GM23338 (cell line): ENCODE data around the gene PDE1A. TPM values are rescaled to one million over a fixed set of nuclear protein-coding genes. Genes with fewer than 3 reads are reported as not detected.

Experiments
- ATAC-seq: fragments of 200-7000 bp; cut with Tn5 transposase; 3 replicates; pipeline ENCODE4 v1.9.1; 2020
- DNase-seq: peaks from one replicate; pipeline ENCODE4 v3.0.0-alpha.2; 2015; ENCODE audit warnings: low spot score
- H2AFZ ChIP-seq: fragments of 200-600 bp; sonication (generic); 2 replicates; pipeline ENCODE4 v1.8.0; 2016; ENCODE audit warnings: antibody characterized with exemption, mild to moderate bottlenecking, moderate library complexity
- H3F3A ChIP-seq: fragments of 200-600 bp; sonication (generic); replicated peaks from 2 replicates; pipeline ENCODE4 v1.8.0; 2017; ENCODE audit warnings: antibody characterized with exemption, mixed run types, low read depth
- H3K27ac ChIP-seq: fragments of 200-600 bp; sonication (generic); 2 replicates; pipeline ENCODE4 v1.6.1; 2016; ENCODE audit warnings: low read depth
- H3K27me3 ChIP-seq: fragments of 200-600 bp; sonication (generic); 2 replicates; pipeline ENCODE4 v1.8.0; 2016; ENCODE audit warnings: mild to moderate bottlenecking, mixed run types, moderate library complexity; ENCODE audit not compliant: insufficient read depth
- H3K36me3 ChIP-seq: fragments of 200-600 bp; sonication (generic); 2 replicates; pipeline ENCODE4 v1.8.0; 2016; ENCODE audit warnings: mild to moderate bottlenecking; ENCODE audit not compliant: insufficient read depth
- H3K4me1 ChIP-seq: fragments of 200-600 bp; sonication (generic); 2 replicates; pipeline ENCODE4 v1.8.0; 2016; ENCODE audit warnings: mild to moderate bottlenecking, moderate library complexity; ENCODE audit not compliant: insufficient read depth
- H3K4me2 ChIP-seq: fragments of 200-600 bp; sonication (generic); 2 replicates; pipeline ENCODE4 v1.7.1; 2017; ENCODE audit warnings: mixed run types
- H3K4me3 ChIP-seq: fragments of 200-600 bp; sonication (generic); 2 replicates; pipeline ENCODE4 v1.6.1; 2016; ENCODE audit warnings: mixed run types
- H3K79me2 ChIP-seq: fragments of 200-600 bp; sonication (generic); replicated peaks from 2 replicates; pipeline ENCODE4 v1.8.0; 2017; ENCODE audit warnings: mild to moderate bottlenecking; ENCODE audit not compliant: insufficient read depth
- H3K9me2 ChIP-seq: fragments of 200-600 bp; sonication (generic); 2 replicates; pipeline ENCODE4 v1.8.0; 2017; ENCODE audit not compliant: insufficient read depth
- H4K20me1 ChIP-seq: fragments of 200-600 bp; sonication (generic); replicated peaks from 2 replicates; pipeline ENCODE4 v1.8.0; 2017; ENCODE audit warnings: mild to moderate bottlenecking; ENCODE audit not compliant: insufficient read depth
- H3K27ac Mint-ChIP-seq: 2 replicates; pipeline ENCODE4 v1.8.0; 2020; ENCODE audit warnings: inconsistent platforms, mild to moderate bottlenecking, moderate library complexity, mixed read lengths
- H3K27me3 Mint-ChIP-seq: 3 replicates; pipeline ENCODE4 v1.8.0; 2022; ENCODE audit warnings: low read depth, mild to moderate bottlenecking, moderate library complexity, mixed read lengths, inconsistent platforms; ENCODE audit not compliant: insufficient read depth, poor library complexity
- H3K36me3 Mint-ChIP-seq: 3 replicates; pipeline ENCODE4 v1.8.0; 2021; ENCODE audit warnings: low read depth, mild to moderate bottlenecking, inconsistent platforms, moderate library complexity, mixed read lengths
- H3K4me1 Mint-ChIP-seq: 3 replicates; pipeline ENCODE4 v1.8.0; 2020; ENCODE audit warnings: mild to moderate bottlenecking, inconsistent platforms, mixed read lengths
- H3K4me3 Mint-ChIP-seq: 3 replicates; pipeline ENCODE4 v1.8.0; 2021; ENCODE audit warnings: moderate library complexity, mild to moderate bottlenecking, inconsistent platforms, mixed read lengths
- H3K9me3 Mint-ChIP-seq: 3 replicates; pipeline ENCODE4 v1.8.0; 2020; ENCODE audit warnings: moderate library complexity, mild to moderate bottlenecking, inconsistent platforms, mixed read lengths
- CREB1 ChIP-seq: fragments of 250-450 bp; sonication (Bioruptor Pico); IDR thresholded peaks from 2 replicates; pipeline ENCODE4 v1.5.0; 2020; ENCODE audit warnings: low read depth, mild to moderate bottlenecking, moderate library complexity
- ETS1 ChIP-seq: IDR thresholded peaks from 2 replicates; pipeline ENCODE4 v1.6.1; 2016; ENCODE audit warnings: antibody characterized with exemption
- EZH2 ChIP-seq: fragments of 200-600 bp; sonication (generic); IDR thresholded peaks from one replicate; pipeline ENCODE4 v1.8.0; 2017; ENCODE audit warnings: antibody characterized with exemption, mild to moderate bottlenecking, low read depth; ENCODE audit not compliant: unreplicated experiment
- EZH2phosphoT487 ChIP-seq: fragments of 200-600 bp; sonication (generic); IDR thresholded peaks from one replicate; pipeline ENCODE4 v1.8.1; 2018; ENCODE audit warnings: antibody characterized with exemption; ENCODE audit not compliant: unreplicated experiment
- JUNB ChIP-seq: IDR thresholded peaks from one replicate; pipeline ENCODE4 v1.6.1; 2016; ENCODE audit warnings: antibody characterized with exemption; ENCODE audit not compliant: unreplicated experiment
- NANOG ChIP-seq: IDR thresholded peaks from 2 replicates; pipeline ENCODE4 v1.6.1; 2016; ENCODE audit warnings: antibody characterized with exemption, borderline replicate concordance
- POLR2AphosphoS5 ChIP-seq: IDR thresholded peaks from 2 replicates; pipeline ENCODE4 v1.6.1; 2016; ENCODE audit warnings: antibody characterized with exemption, low read depth
- ZNF114 ChIP-seq: fragments of 250-450 bp; sonication (Bioruptor Pico); IDR thresholded peaks from 2 replicates; pipeline ENCODE4 v1.5.0; 2020; ENCODE audit warnings: mild to moderate bottlenecking, moderate library complexity
- ZNF331 ChIP-seq: fragments of 250-450 bp; sonication (Bioruptor Pico); IDR thresholded peaks from 2 replicates; pipeline ENCODE4 v1.5.0; 2020; ENCODE audit warnings: low read depth, mild to moderate bottlenecking, moderate library complexity
- ZNF462 ChIP-seq: fragments of 250-450 bp; sonication (Bioruptor Pico); IDR thresholded peaks from 2 replicates; pipeline ENCODE4 v1.5.0; 2020; ENCODE audit warnings: mild to moderate bottlenecking, moderate library complexity
- polyA plus RNA-seq: library from polyadenylated mRNA; unstranded; fragments of >200 nt; fragmentation: Nextera tagmentation; extraction: Ambion mirVana; gene quantifications from 2 replicates; pipeline ENCODE4 v1.2.1, GENCODE V29; 2016
- total RNA-seq: library from RNA; depleted of rRNA; stranded (reverse); fragments of >200 nt; shearing (Covaris generic); gene quantifications from 2 replicates; pipeline ENCODE4 v1.2.3, GENCODE V29; 2014

The PDE1A gene
- total and polyA plus RNA-seq, 2 experiments from 2014 or later = 0.28 to 0.31 TPM

- TF ChIP-seq ZNF462 (no peak), ZNF331 (CRISPR knock-in tag) (no peak)
Observed at GRCh38 chr2:182300608-182301007, 126.2 kb downstream of the PDE1A start (continued).

- no peaks in the 10 kb centered on the region for H4K20me1 ChIP-seq
- H3K4me2 ChIP-seq = no peak overlapping the region
- H3K27ac Mint-ChIP-seq = no peak overlapping the region
- TF ChIP-seq ZNF462 (no peak), JUNB (no peak), POLR2AphosphoS5 (no peak), NANOG (no peak), ETS1 (no peak), CREB1 (no peak), EZH2 (no peak), ZNF331 (CRISPR knock-in tag) (no peak), ZNF114 (no peak), EZH2phosphoT487 (no peak)
Observed at GRCh38 chr2:182299632-182300031, 127.2 kb downstream of the PDE1A start.

More at GRCh38 chr2:182299632-182300031, 127.2 kb downstream of the PDE1A start:
- Histone ChIP-seq H3K79me2 (no peaks in the 10 kb centered on the region), H3K27me3 (no peaks in the 10 kb centered on the region), H3K36me3 (no peaks in the 10 kb centered on the region), H3K4me3 (no peak overlapping the region), H3F3A (no peaks in the 10 kb centered on the region), H2AFZ (no peak overlapping the region), H3K9me2 (0 out of 2 replicates have a peak, but pooled peaks cover 3% of the 10 kb centered on the region), H3K4me1 (no peaks in the 10 kb centered on the region), H3K27ac (no peak overlapping the region)
- Mint-ChIP-seq H3K4me1 (no peaks in the 10 kb centered on the region), H3K36me3 (no peaks in the 10 kb centered on the region), H3K27me3 (no peaks in the 10 kb centered on the region), H3K4me3 (no peak overlapping the region), H3K9me3 (no peaks in the 10 kb centered on the region)
- DNase-seq (no peak), ATAC-seq (no peak)
